Activated CD8-positive, alpha-beta memory T cell treated with anti-CD3 and anti-CD28 coated beads for 24 hours (primary cell): Measurements from ENCODE around the gene GNAL.
"Not testable (repeated sequence)": the region's sequence is repeated elsewhere in the genome, so short reads cannot be mapped to it uniquely, and the experiment has no call there.

Experiments
- DNase-seq: peaks from one replicate; pipeline ENCODE4 v3.0.0-alpha.2; 2020

The GNAL gene

GRCh38 chr18:11669948-11670275, 19.2 kb upstream of the GNAL start:
- DNase-seq, result no peak

GRCh38 chr18:11671156-11671555, 17.9 kb upstream of the GNAL start:
- DNase-seq, result no peak

- DNase-seq, result no peak
These were observed 16.9 kb upstream of the GNAL start for GRCh38 chr18:11672198-11672597.

- no peak for DNase-seq
These were observed 16.1 kb upstream of the GNAL start for GRCh38 chr18:11672846-11673454.

GRCh38 chr18:11673560-11673959, 15.5 kb upstream of the GNAL start:
- no peak for DNase-seq

GRCh38 chr18:11674119-11674518, 14.9 kb upstream of the GNAL start:
- no peak for DNase-seq

- no peak for DNase-seq
These were observed 12.7 kb upstream of the GNAL start for GRCh38 chr18:11676386-11676785.

- no peak for DNase-seq
These were observed 12.2 kb upstream of the GNAL start for GRCh38 chr18:11676867-11677266.

GRCh38 chr18:11678211-11678610, 10.9 kb upstream of the GNAL start:
- DNase-seq, result no peak

- DNase-seq, result peak; percentile 63
These were observed 853 bp downstream of the GNAL start for GRCh38 chr18:11689669-11690565.

- DNase-seq, result not testable (repeated sequence)
These were observed 1.6 kb downstream of the GNAL start for GRCh38 chr18:11690660-11691059.

GRCh38 chr18:11695736-11696135, 6.7 kb downstream of the GNAL start:
- DNase-seq, result no peak

GRCh38 chr18:11696451-11696850, 7.4 kb downstream of the GNAL start:
- no peak for DNase-seq

GRCh38 chr18:11700876-11701275, 11.8 kb downstream of the GNAL start:
- DNase-seq, result no peak

GRCh38 chr18:11710578-11710977, 21.5 kb downstream of the GNAL start:
- no peak for DNase-seq

- no peak for DNase-seq
These were observed 24.7 kb downstream of the GNAL start for GRCh38 chr18:11713756-11714155.

GRCh38 chr18:11714244-11714918, 25.3 kb downstream of the GNAL start:
- DNase-seq, result no peak

- DNase-seq, result not testable (repeated sequence)
These were observed 27.8 kb downstream of the GNAL start for GRCh38 chr18:11716767-11717315.

GRCh38 chr18:11719050-11719449, 30.0 kb downstream of the GNAL start:
- no peak for DNase-seq

GRCh38 chr18:11719621-11720020, 30.6 kb downstream of the GNAL start:
- no peak for DNase-seq

- DNase-seq, result no peak
These were observed 32.7 kb downstream of the GNAL start for GRCh38 chr18:11721720-11722119.

- no peak for DNase-seq
These were observed 35.7 kb downstream of the GNAL start for GRCh38 chr18:11724781-11725180.

- DNase-seq, result no peak
These were observed 37.5 kb downstream of the GNAL start for GRCh38 chr18:11726556-11726955.

GRCh38 chr18:11728249-11728648, 39.2 kb downstream of the GNAL start:
- DNase-seq, result no peak
